ENCODE data around the gene B4GALNT2. TPM values are rescaled to one million over a fixed set of nuclear protein-coding genes. Genes with fewer than 3 reads are reported as not detected.

Gene B4GALNT2
- total RNA-seq, 5 donors from 2014 or later (not counting 1 experiment from before 2014, with no cell fraction given) = 0.03 to 0.19 TPM; not detected in 3

- H3K36me3 Mint-ChIP-seq = no peaks in the 10 kb centered on the region
- no peaks in the 10 kb centered on the region for H3K9me3 ChIP-seq
- no peak overlapping the region for H3K27ac ChIP-seq (ENCODE audit: low read length)
- no CpG with 5 or more reads among the region's 1 CpG for WGBS (ENCODE audit: insufficient coverage)
- H3K4me1 ChIP-seq (ENCODE audit: control insufficient read depth in 1 of 2, extremely low read depth in 1 of 2, insufficient read depth in 2 of 2, low read length in 2 of 2) = no peaks in the 10 kb centered on the region
- no peaks in the 10 kb centered on the region for H3K4me1 Mint-ChIP-seq
- peaks cover 22 to 32% of the 10 kb centered on the region in 2 donors for H3K27me3 Mint-ChIP-seq
- H3K27me3 ChIP-seq (replicated peaks in 1 of 2; ENCODE audit: control insufficient read depth in 2 of 2, extremely low read depth in 1 of 2, insufficient read depth in 2 of 2, low read length in 1 of 2) = peaks cover 0 to 8% of the 10 kb centered on the region in 2 experiments
- no peak overlapping the region for H3K4me3 Mint-ChIP-seq
- DNase-seq = no peak
- H3K9me3 Mint-ChIP-seq = no peaks in the 10 kb centered on the region
- H3K36me3 ChIP-seq (ENCODE audit: control insufficient read depth in 2 of 2, extremely low read depth in 1 of 2, insufficient read depth in 1 of 2, low read length in 1 of 2) = no peaks in the 10 kb centered on the region
- ChIA-PET POLR2A (no interaction called here), CTCF (no interaction called here)
- H3K27ac Mint-ChIP-seq = no peak overlapping the region
- no peak overlapping the region for H3K4me3 ChIP-seq (ENCODE audit: control insufficient read depth in 1 of 2, extremely low read depth in 1 of 2, low read length in 1 of 2)
- ATAC-seq (replicated peaks in 1 of 4) = no peak
Observed at GRCh38 chr17:49114703-49115102, 17.9 kb upstream of the B4GALNT2 start.

GRCh38 chr17:49117587-49118230 is 14.9 kb upstream of the B4GALNT2 start:
- ATAC-seq (replicated peaks in 1 of 4) = no peak
- no peaks in the 10 kb centered on the region for H3K9me3 ChIP-seq
- DNase-seq = no peak
- H3K36me3 ChIP-seq (ENCODE audit: control insufficient read depth in 2 of 2, extremely low read depth in 1 of 2, insufficient read depth in 1 of 2, low read length in 1 of 2) = no peaks in the 10 kb centered on the region
- no peak overlapping the region for H3K4me3 Mint-ChIP-seq
- H3K27ac ChIP-seq (ENCODE audit: low read length) = no peak overlapping the region
- H3K4me1 ChIP-seq (ENCODE audit: control insufficient read depth in 1 of 2, extremely low read depth in 1 of 2, insufficient read depth in 2 of 2, low read length in 2 of 2) = no peaks in the 10 kb centered on the region
- H3K4me1 Mint-ChIP-seq = no peaks in the 10 kb centered on the region
- no peaks in the 10 kb centered on the region for H3K36me3 Mint-ChIP-seq
- WGBS (ENCODE audit: insufficient coverage) = no CpG with 5 or more reads among the region's 2 CpGs
- H3K9me3 Mint-ChIP-seq = no peaks in the 10 kb centered on the region
- CTCF ChIA-PET = no interaction called here
- POLR2A ChIA-PET = no interaction called here
- peaks cover 0 to 16% of the 10 kb centered on the region in 2 experiments for H3K27me3 ChIP-seq (replicated peaks in 1 of 2; ENCODE audit: control insufficient read depth in 2 of 2, extremely low read depth in 1 of 2, insufficient read depth in 2 of 2, low read length in 1 of 2)
- H3K4me3 ChIP-seq (ENCODE audit: control insufficient read depth in 1 of 2, extremely low read depth in 1 of 2, low read length in 1 of 2) = no peak overlapping the region
- H3K27ac Mint-ChIP-seq = no peak overlapping the region
- peaks cover 39 to 47% of the 10 kb centered on the region in 2 donors for H3K27me3 Mint-ChIP-seq

DNA sequence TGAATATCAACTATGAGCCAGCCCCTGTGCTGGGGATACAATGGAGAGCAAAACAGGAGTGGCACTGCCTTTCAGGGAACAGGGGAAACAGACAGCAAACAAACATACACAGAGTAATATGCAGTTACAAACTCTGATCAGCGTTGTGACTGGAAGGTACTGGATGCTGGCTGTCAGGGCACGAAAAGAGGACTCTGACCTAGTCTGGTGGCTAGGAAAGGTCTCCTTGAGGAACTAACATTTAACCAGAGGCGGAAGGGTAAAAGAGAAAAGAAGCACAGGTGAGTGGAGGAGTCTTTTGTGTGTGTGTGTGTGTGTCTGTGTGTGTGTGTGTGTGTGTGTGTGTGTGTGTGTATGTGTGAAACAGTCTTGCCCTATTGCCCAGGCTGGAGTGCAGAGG is 12.4 kb upstream of the B4GALNT2 start:
- 85% methylated on average over 3 of the region's 3 CpGs for WGBS (ENCODE audit: insufficient coverage)
- CTCF ChIA-PET = no interaction called here
- POLR2A ChIA-PET = no interaction called here
- H3K4me1 Mint-ChIP-seq = no peaks in the 10 kb centered on the region
- H3K27me3 Mint-ChIP-seq = peaks cover 32 to 33% of the 10 kb centered on the region in 2 donors
- Histone ChIP-seq H3K4me3 (ENCODE audit: control insufficient read depth in 1 of 2, extremely low read depth in 1 of 2, low read length in 1 of 2) (no peak overlapping the region), H3K27me3 (replicated peaks in 1 of 2; ENCODE audit: control insufficient read depth in 2 of 2, extremely low read depth in 1 of 2, insufficient read depth in 2 of 2, low read length in 1 of 2) (peaks cover 0 to 16% of the 10 kb centered on the region in 2 experiments), H3K9me3 (no peaks in the 10 kb centered on the region), H3K36me3 (ENCODE audit: control insufficient read depth in 2 of 2, extremely low read depth in 1 of 2, insufficient read depth in 1 of 2, low read length in 1 of 2) (no peaks in the 10 kb centered on the region), H3K27ac (ENCODE audit: low read length) (no peak overlapping the region), H3K4me1 (ENCODE audit: control insufficient read depth in 1 of 2, extremely low read depth in 1 of 2, insufficient read depth in 2 of 2, low read length in 2 of 2) (no peaks in the 10 kb centered on the region)
- no peak overlapping the region for H3K4me3 Mint-ChIP-seq
- no peak for ATAC-seq (replicated peaks in 1 of 4)
- no peaks in the 10 kb centered on the region for H3K36me3 Mint-ChIP-seq
- no peak overlapping the region for H3K27ac Mint-ChIP-seq
- no peak for DNase-seq
- no peaks in the 10 kb centered on the region for H3K9me3 Mint-ChIP-seq

DNA sequence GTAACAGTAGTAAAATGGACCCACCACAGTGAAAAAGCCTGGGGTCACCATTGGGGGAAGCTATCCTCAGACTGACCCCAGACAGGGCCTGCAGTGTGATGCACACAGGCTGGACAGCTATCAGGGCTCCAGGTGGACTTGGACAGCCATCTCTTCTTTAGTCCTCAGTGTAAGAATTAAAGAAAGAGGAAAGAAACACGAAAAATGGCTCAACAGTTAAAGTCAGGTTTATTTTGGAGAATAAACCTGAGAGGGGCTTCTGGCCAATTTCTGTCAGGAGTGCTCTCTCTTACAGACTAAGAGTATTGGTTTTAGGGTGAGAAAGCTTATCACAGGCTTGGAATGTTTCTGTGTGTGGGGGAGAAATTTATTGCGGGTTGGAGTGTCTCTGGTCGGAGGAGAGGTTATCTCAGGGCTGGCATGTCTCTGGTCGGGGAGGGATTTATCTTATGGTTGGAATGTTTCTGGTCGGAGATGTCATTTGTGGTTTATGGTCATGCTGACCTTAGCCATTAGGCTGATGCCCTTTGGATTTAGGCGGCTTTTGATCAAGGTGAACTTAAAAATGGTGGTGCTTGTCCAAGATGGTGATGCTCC is 10.8 kb upstream of the B4GALNT2 start:
- 86% methylated on average over 5 of the region's 6 CpGs for WGBS (ENCODE audit: insufficient coverage)
- no peak overlapping the region for H3K27ac Mint-ChIP-seq
- H3K4me1 ChIP-seq (ENCODE audit: control insufficient read depth in 1 of 2, extremely low read depth in 1 of 2, insufficient read depth in 2 of 2, low read length in 2 of 2) = no peaks in the 10 kb centered on the region
- no peaks in the 10 kb centered on the region for H3K9me3 ChIP-seq
- H3K9me3 Mint-ChIP-seq = no peaks in the 10 kb centered on the region
- DNase-seq = no peak
- H3K4me1 Mint-ChIP-seq = no peaks in the 10 kb centered on the region
- H3K27me3 ChIP-seq (replicated peaks in 1 of 2; ENCODE audit: control insufficient read depth in 2 of 2, extremely low read depth in 1 of 2, insufficient read depth in 2 of 2, low read length in 1 of 2) = peaks cover 0 to 16% of the 10 kb centered on the region in 2 experiments
- H3K36me3 Mint-ChIP-seq = no peaks in the 10 kb centered on the region
- CTCF ChIA-PET = no interaction called here
- H3K4me3 Mint-ChIP-seq = no peak overlapping the region
- POLR2A ChIA-PET = no interaction called here
- H3K27ac ChIP-seq (ENCODE audit: low read length) = no peak overlapping the region
- no peak for ATAC-seq (replicated peaks in 1 of 4)
- peaks cover 27 to 28% of the 10 kb centered on the region in 2 donors for H3K27me3 Mint-ChIP-seq
- no peaks in the 10 kb centered on the region for H3K36me3 ChIP-seq (ENCODE audit: control insufficient read depth in 2 of 2, extremely low read depth in 1 of 2, insufficient read depth in 1 of 2, low read length in 1 of 2)
- H3K4me3 ChIP-seq (ENCODE audit: control insufficient read depth in 1 of 2, extremely low read depth in 1 of 2, low read length in 1 of 2) = no peak overlapping the region

- no peak for DNase-seq
- H3K4me3 ChIP-seq (ENCODE audit: control insufficient read depth in 1 of 2, extremely low read depth in 1 of 2, low read length in 1 of 2) = no peak overlapping the region
- Mint-ChIP-seq H3K4me1 (no peaks in the 10 kb centered on the region), H3K36me3 (no peaks in the 10 kb centered on the region), H3K9me3 (no peaks in the 10 kb centered on the region), H3K27me3 (peaks cover 27 to 29% of the 10 kb centered on the region in 2 donors), H3K4me3 (no peak overlapping the region), H3K27ac (no peak overlapping the region)
- H3K9me3 ChIP-seq = no peaks in the 10 kb centered on the region
- WGBS (ENCODE audit: insufficient coverage) = no CpG with 5 or more reads among the region's 4 CpGs
- no peak overlapping the region for H3K27ac ChIP-seq (ENCODE audit: low read length)
- no peaks in the 10 kb centered on the region for H3K36me3 ChIP-seq (ENCODE audit: control insufficient read depth in 2 of 2, extremely low read depth in 1 of 2, insufficient read depth in 1 of 2, low read length in 1 of 2)
- no peaks in the 10 kb centered on the region for H3K4me1 ChIP-seq (ENCODE audit: control insufficient read depth in 1 of 2, extremely low read depth in 1 of 2, insufficient read depth in 2 of 2, low read length in 2 of 2)
- peaks cover 0 to 16% of the 10 kb centered on the region in 2 experiments for H3K27me3 ChIP-seq (replicated peaks in 1 of 2; ENCODE audit: control insufficient read depth in 2 of 2, extremely low read depth in 1 of 2, insufficient read depth in 2 of 2, low read length in 1 of 2)
- ChIA-PET CTCF (no interaction called here), POLR2A (no interaction called here)
- no peak for ATAC-seq (replicated peaks in 1 of 4)
Observed at GRCh38 chr17:49122566-49122965, 10.0 kb upstream of the B4GALNT2 start.

DNA sequence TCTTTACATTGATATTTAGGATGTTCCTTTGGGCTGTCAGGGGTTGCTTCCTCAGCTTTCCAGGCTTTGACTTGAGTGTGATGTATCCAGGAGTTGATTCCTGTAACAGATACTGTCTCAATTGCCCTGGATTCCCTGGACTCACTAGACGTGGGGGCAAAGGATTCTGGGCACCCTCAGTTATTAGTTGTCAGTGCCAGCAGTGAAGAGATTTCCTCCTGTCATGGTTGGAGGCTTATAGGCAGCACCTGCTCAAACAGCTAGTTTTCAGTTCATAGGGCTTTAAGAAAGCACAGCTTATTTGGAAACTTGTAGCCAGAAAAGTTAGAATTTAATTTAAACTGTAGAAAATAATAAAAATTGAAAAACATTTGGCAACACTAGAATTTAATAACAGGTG is 9.5 kb upstream of the B4GALNT2 start:
- Mint-ChIP-seq H3K27ac (no peak overlapping the region), H3K4me3 (no peak overlapping the region), H3K36me3 (no peaks in the 10 kb centered on the region), H3K27me3 (peaks cover 24 to 29% of the 10 kb centered on the region in 2 donors), H3K4me1 (no peaks in the 10 kb centered on the region), H3K9me3 (no peaks in the 10 kb centered on the region)
- Histone ChIP-seq H3K4me1 (ENCODE audit: control insufficient read depth in 1 of 2, extremely low read depth in 1 of 2, insufficient read depth in 2 of 2, low read length in 2 of 2) (no peaks in the 10 kb centered on the region), H3K4me3 (ENCODE audit: control insufficient read depth in 1 of 2, extremely low read depth in 1 of 2, low read length in 1 of 2) (no peak overlapping the region), H3K27me3 (replicated peaks in 1 of 2; ENCODE audit: control insufficient read depth in 2 of 2, extremely low read depth in 1 of 2, insufficient read depth in 2 of 2, low read length in 1 of 2) (peaks cover 0 to 14% of the 10 kb centered on the region in 2 experiments), H3K36me3 (ENCODE audit: control insufficient read depth in 2 of 2, extremely low read depth in 1 of 2, insufficient read depth in 1 of 2, low read length in 1 of 2) (no peaks in the 10 kb centered on the region), H3K27ac (ENCODE audit: low read length) (no peak overlapping the region), H3K9me3 (no peaks in the 10 kb centered on the region)
- ChIA-PET CTCF (no interaction called here), POLR2A (no interaction called here)
- ATAC-seq (replicated peaks in 1 of 4) (no peak), DNase-seq (no peak)
- WGBS (ENCODE audit: insufficient coverage) = 46% methylated on average over 1 of the region's 1 CpG
